HS-5 (cell line): ENCODE measurements around the gene C16orf95.
"Not testable (repeated sequence)": the region's sequence is repeated elsewhere in the genome, so short reads cannot be mapped to it uniquely, and the experiment has no call there.

Experiments
- DNase-seq: peaks from one replicate; pipeline ENCODE4 v3.0.0-alpha.2; 2012; ENCODE audit warnings: low read depth

Gene C16orf95

GRCh38 chr16:87346517-87347060 is 29.4 kb upstream of the C16orf95 start:
- no peak for DNase-seq

- DNase-seq: no peak
Observed at GRCh38 chr16:87345726-87346424, 28.7 kb upstream of the C16orf95 start.

DNA sequence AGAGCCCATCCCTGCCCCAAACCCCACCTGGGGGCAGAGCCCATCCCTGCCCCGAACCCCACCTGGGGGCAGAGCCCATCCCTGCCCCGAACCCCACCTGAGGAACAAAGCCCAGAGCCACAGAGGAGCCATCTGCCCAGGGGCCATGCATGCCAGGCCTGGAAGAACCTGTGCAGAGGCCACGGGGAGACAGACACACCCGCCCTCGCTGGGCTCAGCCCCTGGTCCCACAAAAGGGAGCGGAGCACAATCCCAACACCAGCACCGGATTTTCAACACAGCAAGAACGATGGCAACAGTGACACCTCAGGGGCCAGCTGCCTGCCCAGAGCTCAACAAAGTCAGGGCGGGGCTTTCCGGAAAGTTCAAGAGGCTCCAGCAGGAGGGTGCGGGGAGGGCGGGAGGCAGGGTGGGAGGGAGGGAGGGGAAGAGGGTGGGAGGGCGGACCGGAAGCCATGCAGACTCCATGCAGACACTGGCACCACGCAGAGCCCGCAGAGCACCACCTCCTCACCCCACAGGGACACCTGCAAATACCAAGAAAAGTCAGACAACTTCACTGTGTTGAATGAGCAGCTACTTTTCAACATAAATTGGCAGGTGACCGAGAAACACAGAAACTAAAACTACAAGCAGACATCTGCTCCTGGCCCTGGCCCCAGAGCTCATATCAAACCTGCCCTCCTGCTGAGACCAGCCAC is 27.9 kb upstream of the C16orf95 start:
- no peak for DNase-seq

- DNase-seq: no peak
Observed at GRCh38 chr16:87344165-87344930, 27.2 kb upstream of the C16orf95 start.

DNA sequence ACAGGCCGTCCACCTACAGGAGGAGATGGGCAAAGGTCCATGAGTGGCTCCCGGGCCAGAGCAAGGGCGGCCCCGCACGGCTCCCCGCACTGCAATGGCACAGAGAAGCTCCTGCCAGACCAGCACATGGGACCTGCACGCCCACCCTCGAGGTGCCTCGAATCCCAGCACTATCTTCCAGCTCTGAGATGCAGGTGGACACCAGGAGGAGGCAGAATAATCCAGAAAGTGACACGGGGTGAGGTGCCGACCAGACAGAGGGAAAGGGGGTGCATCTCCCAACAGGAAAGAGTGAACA is 26.5 kb upstream of the C16orf95 start:
- DNase-seq: no peak

DNA sequence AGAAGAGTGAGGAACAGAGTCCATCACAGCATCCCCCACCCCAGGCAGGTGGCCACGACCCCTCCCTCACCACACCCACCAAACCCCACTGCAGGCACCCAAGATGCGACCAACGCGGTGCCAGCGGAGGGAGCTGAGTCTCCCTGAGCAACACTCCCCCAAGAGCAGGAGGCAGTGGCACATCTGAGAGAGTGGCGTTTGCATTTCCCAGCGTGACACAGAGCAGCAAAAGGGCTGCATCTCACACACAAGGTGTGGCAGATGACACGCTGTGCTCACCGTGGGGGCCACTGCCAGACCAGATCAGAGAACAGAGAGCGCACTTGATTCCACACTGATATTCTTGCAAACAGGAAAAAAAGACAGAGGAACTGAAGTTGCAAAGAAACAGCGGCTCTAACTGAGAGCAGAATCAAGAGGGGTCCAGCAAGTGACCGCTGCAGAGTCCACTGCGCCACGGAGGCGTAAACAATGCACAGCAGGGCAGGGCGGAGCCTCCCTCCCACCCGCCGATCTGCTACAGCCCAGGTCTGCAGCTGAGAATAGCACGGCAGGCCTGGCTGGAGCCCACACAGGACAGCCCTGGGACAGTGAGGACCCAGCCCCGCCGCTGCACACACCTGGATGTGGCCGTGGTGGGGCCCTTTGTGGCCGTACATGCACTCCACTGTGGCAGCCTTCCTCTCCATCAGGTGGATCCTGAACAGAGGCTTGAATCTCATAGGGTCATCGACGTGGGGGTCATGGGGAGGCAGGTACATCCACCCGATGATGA is 26.0 kb upstream of the C16orf95 start:
- no peak for DNase-seq

DNA sequence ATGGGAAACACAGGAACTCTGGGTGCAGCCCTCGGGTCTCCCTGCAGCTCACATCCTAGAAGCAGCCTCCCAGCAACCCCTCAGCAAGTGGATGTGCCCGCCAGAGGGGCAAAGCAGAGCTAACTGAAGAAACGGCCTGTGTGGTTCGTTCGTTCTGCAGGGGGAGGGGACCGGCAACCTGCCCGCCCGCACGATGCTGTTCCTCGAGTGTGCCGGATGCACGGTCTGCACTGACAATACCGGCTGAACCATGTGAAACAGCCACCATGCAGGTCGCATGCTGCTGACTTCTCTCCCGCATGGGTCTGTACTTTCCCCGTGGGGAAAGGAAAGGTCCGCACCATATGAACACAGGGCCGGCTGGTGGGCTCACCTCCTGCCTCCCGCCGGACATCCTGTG is 25.3 kb upstream of the C16orf95 start:
- no peak for DNase-seq

DNA sequence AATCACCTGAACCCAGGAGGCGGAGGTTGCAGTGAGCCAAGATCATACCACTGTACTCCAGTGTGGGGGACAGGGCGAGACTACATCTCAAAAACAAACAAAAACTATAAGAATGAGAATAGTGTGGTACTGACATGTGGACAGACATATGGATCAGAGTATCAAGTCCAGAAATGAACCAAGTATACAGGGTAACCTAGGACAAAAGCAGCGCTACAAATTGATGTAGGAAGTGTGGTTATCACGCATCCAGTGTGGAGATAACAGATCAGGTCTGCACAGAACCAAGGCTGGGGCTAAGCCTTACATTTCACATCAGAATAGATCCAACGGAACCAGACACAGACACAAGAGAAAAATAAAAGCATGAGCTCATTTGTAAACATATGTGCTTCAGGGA is 23.0 kb upstream of the C16orf95 start:
- no peak for DNase-seq

DNA sequence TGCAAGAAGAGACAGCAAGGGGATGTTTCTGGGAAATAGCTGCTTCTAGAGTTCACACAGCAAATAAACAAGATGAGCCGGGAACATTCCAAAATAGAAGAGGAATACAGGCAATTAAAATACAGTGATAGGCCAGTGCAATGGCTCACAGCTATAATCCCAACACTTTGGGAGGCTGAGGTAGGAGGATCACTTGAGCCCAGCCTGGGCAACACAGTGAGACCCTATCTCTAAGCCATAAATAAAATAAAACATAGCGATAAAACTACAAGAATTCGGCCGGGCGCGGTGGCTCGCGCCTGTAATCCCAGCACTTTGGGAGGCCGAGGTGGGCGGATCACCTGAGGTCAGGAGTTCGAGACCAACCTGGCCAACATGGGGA is 22.5 kb upstream of the C16orf95 start:
- DNase-seq: not testable (repeated sequence)

DNA sequence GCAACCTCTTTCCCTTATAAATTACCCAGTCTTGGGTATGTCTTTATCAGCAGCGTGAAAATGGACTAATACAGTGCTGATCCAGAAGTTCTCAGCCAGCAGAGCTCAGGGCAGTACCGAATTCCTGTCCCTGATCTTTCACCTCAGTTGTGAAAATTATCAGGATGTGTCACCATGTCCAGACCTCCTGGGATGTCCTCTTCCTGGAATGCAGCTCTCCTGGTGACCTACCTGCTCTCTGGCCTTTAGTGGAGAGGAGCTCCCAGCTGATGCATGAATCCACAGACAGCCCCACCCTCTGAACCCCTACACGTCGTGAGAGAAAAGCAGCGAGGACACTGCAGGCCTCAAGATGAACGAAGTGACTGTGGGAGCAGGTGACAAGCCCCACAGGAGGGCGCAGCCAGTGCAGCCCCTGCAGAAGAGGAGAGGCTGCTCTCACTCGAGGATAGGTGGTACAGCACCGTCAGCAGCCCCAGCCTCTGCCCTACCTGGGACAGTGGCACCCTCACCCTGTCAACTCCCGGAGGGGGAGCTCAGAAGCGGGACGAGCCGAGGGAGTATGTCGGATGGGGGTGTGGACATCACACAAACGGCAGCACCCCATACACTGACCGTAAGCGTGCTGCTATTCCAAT is 22.0 kb upstream of the C16orf95 start:
- DNase-seq: no peak

DNA sequence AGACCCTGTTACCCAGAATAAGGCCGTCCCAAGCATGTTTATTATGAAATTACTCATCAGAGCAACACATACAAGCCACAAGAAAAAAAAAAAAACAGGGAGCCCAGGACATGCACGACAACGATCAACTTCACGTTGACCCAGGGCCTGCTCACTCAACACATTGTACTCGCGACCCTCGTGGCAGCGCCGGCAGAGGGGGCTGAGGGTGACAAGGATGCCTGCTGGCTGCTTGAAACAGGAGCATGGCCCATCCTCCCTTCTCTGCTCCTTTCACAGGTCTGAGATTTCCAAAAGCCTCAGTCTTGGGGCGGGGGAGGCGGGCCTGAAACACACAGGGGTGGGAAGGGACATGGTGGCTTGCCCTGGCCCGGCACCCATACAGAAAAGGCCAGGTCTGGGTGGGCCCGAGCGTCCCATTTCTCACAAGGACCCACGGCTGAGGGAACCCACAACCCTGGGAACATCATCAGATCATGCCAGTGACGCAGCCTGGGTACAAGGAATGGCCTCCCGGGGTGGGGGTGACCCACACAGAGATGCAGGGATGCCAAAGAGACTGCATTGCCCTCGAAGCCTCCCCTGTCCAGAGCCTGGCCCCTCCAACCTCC is 21.1 kb upstream of the C16orf95 start:
- DNase-seq: no peak

DNA sequence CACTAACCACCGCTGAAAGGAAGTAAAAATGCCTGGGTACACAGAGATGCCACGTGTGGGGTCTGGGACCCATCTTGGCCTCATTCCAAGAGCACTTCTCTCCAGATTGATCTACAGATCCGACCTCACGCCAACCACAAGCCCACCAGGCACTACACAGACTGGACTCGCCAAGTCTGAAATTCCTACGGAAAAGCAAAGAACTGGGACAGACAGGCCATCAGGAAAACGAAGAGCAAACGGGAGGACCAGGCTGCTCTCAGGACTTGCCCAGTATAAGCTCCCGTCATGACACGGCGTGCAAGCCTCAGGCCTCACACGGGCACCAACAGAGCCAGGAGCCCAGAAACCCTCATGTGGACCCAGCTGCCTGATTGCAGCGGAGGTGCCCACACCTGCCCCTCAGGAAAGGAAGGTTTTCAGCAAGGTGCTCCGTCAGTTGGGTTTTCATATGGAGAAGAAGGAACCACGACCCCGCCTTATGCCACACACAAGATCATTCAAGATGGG is 20.1 kb upstream of the C16orf95 start:
- no peak for DNase-seq

GRCh38 chr16:87336434-87337240 is 19.4 kb upstream of the C16orf95 start:
- no peak for DNase-seq

DNA sequence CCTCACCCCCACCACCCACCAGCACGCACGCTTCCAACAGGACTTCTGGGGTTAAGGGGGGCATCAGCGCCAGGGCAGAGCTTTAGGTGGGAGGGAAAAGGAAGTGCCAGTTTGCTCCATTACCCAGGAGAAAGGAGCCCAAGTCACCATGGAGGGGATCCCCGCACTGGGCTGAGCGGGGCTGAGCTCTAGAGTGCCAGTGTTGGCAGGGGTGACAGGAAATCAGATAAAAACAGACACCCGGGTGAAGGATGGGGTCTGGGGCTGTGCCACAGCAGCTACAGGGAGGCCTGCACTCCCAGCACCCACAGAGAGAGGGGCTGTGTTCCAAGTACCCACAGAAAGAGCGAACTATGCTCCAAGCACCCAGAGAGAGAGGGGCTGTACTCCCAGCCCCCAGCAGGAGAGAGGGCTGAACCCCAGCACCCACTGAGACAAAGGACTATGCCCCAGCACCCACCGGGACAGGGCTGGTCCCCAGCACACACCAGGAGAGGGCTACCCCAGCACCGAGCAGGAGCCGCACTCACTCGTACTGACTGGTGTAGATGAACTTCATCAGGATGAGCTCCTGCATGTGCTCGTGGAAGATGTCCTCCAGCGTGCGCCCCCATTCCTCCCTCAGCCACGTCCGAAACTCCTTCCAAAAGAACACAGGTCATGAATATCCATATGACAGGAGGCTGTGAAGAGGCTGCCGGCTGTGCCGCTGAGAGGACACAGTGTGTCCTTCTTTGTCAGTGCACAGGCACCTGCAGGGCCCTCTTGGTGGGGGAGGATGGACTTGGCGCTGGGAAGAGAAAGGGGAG is 18.6 kb upstream of the C16orf95 start:
- DNase-seq: no peak

GRCh38 chr16:87334651-87335624 is 17.7 kb upstream of the C16orf95 start:
- DNase-seq: no peak

- DNase-seq: no peak
Observed at GRCh38 chr16:87333581-87334331, 16.6 kb upstream of the C16orf95 start.

GRCh38 chr16:87333101-87333500 is 15.9 kb upstream of the C16orf95 start:
- no peak for DNase-seq
